OCI-LY1 (cell line): Measurements from ENCODE around the gene SH3BP4.

Experiments used
- H2AFZ ChIP-seq: fragments of 200-600 bp; sonication (generic), shearing (Covaris generic); 2 replicates; pipeline ENCODE4 v1.6.0; 2014; ENCODE audit warnings: antibody characterized with exemption, mild to moderate bottlenecking, low read length
- H3F3A ChIP-seq: fragments of 200-600 bp; sonication (generic), shearing (Covaris generic); 2 replicates; pipeline ENCODE4 v1.6.0; 2014; ENCODE audit warnings: mild to moderate bottlenecking, antibody characterized with exemption, low read length, moderate library complexity; ENCODE audit not compliant: insufficient read depth
- H3K27ac ChIP-seq: fragments of 200-600 bp; sonication (generic); 2 replicates; pipeline ENCODE4 v1.5.1; 2014; ENCODE audit warnings: low read length, mixed run types, mild to moderate bottlenecking, low read depth; ENCODE audit not compliant: poor library complexity, severe bottlenecking
- H3K27me3 ChIP-seq: fragments of 200-600 bp; sonication (generic); 2 replicates; pipeline ENCODE4 v1.6.0; 2014; ENCODE audit warnings: antibody characterized with exemption, mild to moderate bottlenecking, low read length, moderate library complexity; ENCODE audit not compliant: insufficient read depth
- H3K36me3 ChIP-seq: fragments of 200-600 bp; sonication (generic); 2 replicates; pipeline ENCODE4 v1.6.1; 2014; ENCODE audit warnings: mild to moderate bottlenecking, antibody characterized with exemption, low read length, moderate library complexity, mixed read lengths; ENCODE audit not compliant: insufficient read depth
- H3K4me1 ChIP-seq: fragments of 200-600 bp; sonication (generic); 2 replicates; pipeline ENCODE4 v1.5.1; 2014; ENCODE audit warnings: mild to moderate bottlenecking, low read length, moderate library complexity; ENCODE audit not compliant: insufficient read depth, severe bottlenecking
- H3K4me2 ChIP-seq: fragments of 200-600 bp; sonication (generic), shearing (Covaris generic); 2 replicates; pipeline ENCODE4 v1.6.1; 2014; ENCODE audit warnings: low read length
- H3K4me3 ChIP-seq: fragments of 200-600 bp; sonication (generic); 2 replicates; pipeline ENCODE4 v1.5.1; 2014; ENCODE audit warnings: low read length, low read depth, mild to moderate bottlenecking, mixed read lengths; ENCODE audit not compliant: poor library complexity, severe bottlenecking
- H3K79me2 ChIP-seq: fragments of 200-600 bp; shearing (Covaris generic); 2 replicates; pipeline ENCODE4 v1.6.1; 2016; ENCODE audit warnings: mixed run types, low read length, mixed read lengths; ENCODE audit not compliant: insufficient read depth
- H3K9ac ChIP-seq: fragments of 200-600 bp; sonication (generic), shearing (Covaris generic); 2 replicates; pipeline ENCODE4 v1.6.1; 2014; ENCODE audit warnings: mild to moderate bottlenecking, low read length, mixed read lengths
- H3K9me2 ChIP-seq: fragments of 200-600 bp; sonication (generic), shearing (Covaris generic); 2 replicates; pipeline ENCODE4 v1.6.1; 2014; ENCODE audit warnings: low read depth, mild to moderate bottlenecking, low read length, mixed read lengths
- H3K9me3 ChIP-seq: fragments of 200-600 bp; shearing (Covaris generic); 2 replicates; pipeline ENCODE4 v1.6.1; 2014; ENCODE audit warnings: low read length, mixed read lengths
- H4K20me1 ChIP-seq: fragments of 200-600 bp; sonication (generic), shearing (Covaris generic); 2 replicates; pipeline ENCODE4 v1.6.0; 2016; ENCODE audit warnings: mild to moderate bottlenecking, low read length; ENCODE audit not compliant: insufficient read depth
- EZH2 ChIP-seq: fragments of 200-600 bp; sonication (generic), shearing (Covaris generic); IDR thresholded peaks from 2 replicates; pipeline ENCODE4 v1.8.0; 2017; ENCODE audit warnings: borderline replicate concordance, mixed run types, mild to moderate bottlenecking, antibody characterized with exemption, low read length, moderate library complexity, mixed read lengths
- TF ChIP-seq, protein P1 (sequence below): fragments of 200-600 bp; sonication (generic), shearing (Covaris generic); IDR thresholded peaks from 2 replicates; pipeline ENCODE4 v1.5.1; 2017; ENCODE audit warnings: mild to moderate bottlenecking, antibody characterized with exemption, low read length, moderate library complexity, mixed read lengths

Gene SH3BP4

DNA sequence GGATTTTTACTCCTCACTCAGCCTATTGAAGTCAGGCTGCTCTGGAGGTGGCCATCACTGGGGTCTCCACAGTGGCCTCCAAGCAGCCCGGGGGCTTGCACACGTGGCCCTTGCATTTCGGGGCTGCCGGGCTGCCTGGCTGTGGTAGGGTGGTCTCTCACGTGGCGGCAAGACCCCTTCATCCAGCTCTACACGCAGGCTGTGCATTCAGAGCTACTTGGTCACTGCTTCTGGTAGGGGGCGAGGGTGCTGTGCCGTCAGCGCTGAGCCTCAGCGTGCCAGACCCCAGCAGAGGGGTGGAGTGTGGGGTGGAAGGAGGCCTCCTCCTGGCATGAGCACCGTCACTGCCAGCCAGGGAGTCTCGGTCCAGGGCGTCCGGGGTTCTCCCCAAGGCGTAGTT, 80.6 kb downstream of the SH3BP4 start:
- H3K9me3 ChIP-seq, result no peaks in the 10 kb centered on the region
- H3K9ac ChIP-seq, result no peak overlapping the region
- H3K4me2 ChIP-seq, result no peak overlapping the region
- H3K27ac ChIP-seq, result no peak overlapping the region
- H3K79me2 ChIP-seq, result no peaks in the 10 kb centered on the region
- H3K27me3 ChIP-seq, result peaks cover 4% of the 10 kb centered on the region; the same call in 1 of the 2 replicates
- no peaks in the 10 kb centered on the region for H3F3A ChIP-seq
- H2AFZ ChIP-seq, result no peak overlapping the region
- H3K9me2 ChIP-seq, result no peaks in the 10 kb centered on the region
- TF ChIP-seq, protein P1, sequence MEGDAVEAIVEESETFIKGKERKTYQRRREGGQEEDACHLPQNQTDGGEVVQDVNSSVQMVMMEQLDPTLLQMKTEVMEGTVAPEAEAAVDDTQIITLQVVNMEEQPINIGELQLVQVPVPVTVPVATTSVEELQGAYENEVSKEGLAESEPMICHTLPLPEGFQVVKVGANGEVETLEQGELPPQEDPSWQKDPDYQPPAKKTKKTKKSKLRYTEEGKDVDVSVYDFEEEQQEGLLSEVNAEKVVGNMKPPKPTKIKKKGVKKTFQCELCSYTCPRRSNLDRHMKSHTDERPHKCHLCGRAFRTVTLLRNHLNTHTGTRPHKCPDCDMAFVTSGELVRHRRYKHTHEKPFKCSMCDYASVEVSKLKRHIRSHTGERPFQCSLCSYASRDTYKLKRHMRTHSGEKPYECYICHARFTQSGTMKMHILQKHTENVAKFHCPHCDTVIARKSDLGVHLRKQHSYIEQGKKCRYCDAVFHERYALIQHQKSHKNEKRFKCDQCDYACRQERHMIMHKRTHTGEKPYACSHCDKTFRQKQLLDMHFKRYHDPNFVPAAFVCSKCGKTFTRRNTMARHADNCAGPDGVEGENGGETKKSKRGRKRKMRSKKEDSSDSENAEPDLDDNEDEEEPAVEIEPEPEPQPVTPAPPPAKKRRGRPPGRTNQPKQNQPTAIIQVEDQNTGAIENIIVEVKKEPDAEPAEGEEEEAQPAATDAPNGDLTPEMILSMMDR, result no peak
- TF ChIP-seq EZH2, result no peak
- H4K20me1 ChIP-seq, result no peaks in the 10 kb centered on the region
- H3K36me3 ChIP-seq, result no peaks in the 10 kb centered on the region
- no peaks in the 10 kb centered on the region for H3K4me1 ChIP-seq
- no peak overlapping the region for H3K4me3 ChIP-seq

DNA sequence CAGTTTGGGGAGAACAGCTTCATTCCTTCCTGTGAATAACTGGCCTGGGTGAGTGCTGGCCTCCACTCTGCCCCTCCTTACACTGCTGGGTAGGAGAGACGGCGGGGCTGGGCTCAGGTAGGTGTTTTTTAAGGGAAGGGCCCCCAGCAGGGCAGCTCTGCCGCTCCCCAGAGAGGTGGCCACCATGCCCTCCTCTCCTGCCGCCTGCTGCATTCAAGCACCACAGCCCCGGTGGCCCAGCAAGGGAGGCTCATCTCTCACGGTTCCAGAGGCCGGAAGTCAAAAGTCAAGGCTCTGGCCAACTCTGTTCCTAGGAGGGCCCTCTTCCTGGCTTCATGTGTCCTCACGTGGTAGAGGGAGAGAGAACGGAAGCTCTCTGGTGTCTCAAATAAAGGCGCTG, 81.1 kb downstream of the SH3BP4 start:
- no peaks in the 10 kb centered on the region for H3K4me1 ChIP-seq
- no peaks in the 10 kb centered on the region for H3K9me3 ChIP-seq
- no peak overlapping the region for H3K27ac ChIP-seq
- no peaks in the 10 kb centered on the region for H3F3A ChIP-seq
- no peaks in the 10 kb centered on the region for H3K9me2 ChIP-seq
- no peak overlapping the region for H3K4me2 ChIP-seq
- H2AFZ ChIP-seq, result no peak overlapping the region
- no peak overlapping the region for H3K4me3 ChIP-seq
- H3K79me2 ChIP-seq, result no peaks in the 10 kb centered on the region
- no peak overlapping the region for H3K9ac ChIP-seq
- H4K20me1 ChIP-seq, result no peaks in the 10 kb centered on the region
- no peaks in the 10 kb centered on the region for H3K36me3 ChIP-seq
- TF ChIP-seq EZH2, result no peak
- TF ChIP-seq, protein P1, result no peak
- peaks cover 4% of the 10 kb centered on the region; the same call in 1 of the 2 replicates for H3K27me3 ChIP-seq

DNA sequence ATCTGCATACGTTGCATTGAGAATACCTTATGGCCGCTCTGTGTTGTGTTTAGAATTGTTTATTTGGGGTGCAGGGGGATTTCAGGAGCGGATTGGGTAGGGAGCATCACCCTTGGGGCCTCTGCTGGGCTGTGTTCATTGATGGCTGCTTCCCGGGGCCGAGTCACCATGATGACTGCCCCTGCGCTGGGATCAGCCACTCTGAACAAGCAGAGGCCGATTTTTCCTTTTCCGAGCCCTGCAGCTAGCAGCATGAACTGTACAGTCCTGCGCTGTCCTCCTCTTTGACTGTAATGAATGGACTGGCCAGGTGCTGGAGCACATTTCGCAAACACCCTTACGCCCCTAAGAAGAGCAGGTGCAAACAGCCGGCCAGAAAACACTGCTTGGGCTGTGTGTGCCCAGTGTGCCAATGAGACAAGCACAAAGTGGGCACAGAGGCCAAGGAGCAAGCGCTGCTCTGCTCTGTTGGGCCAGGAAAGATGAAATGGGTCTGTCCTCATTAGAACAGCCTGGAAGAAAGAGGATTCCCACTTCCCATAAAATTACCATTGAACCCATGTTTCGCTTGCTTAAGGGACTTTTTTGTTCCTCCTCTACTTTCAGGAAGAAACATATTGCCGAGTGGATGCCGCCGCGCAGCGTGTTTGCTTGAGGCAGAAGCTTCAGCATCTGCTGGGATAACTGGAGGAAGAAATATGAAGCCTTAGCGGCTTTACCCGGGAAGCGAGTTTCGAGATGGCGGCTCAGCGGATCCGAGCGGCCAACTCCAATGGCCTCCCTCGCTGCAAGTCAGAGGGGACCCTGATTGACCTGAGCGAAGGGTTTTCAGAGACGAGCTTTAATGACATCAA, 82.7 kb downstream of the SH3BP4 start:
- Histone ChIP-seq H3K9me2 (no peaks in the 10 kb centered on the region), H3K4me2 (no peak overlapping the region), H3K4me1 (no peaks in the 10 kb centered on the region), H3K27ac (no peak overlapping the region), H3F3A (no peaks in the 10 kb centered on the region), H3K9ac (no peak overlapping the region), H3K36me3 (no peaks in the 10 kb centered on the region), H2AFZ (no peak overlapping the region), H4K20me1 (no peaks in the 10 kb centered on the region), H3K4me3 (no peak overlapping the region), H3K27me3 (peaks cover 4% of the 10 kb centered on the region; the same call in 1 of the 2 replicates), H3K9me3 (no peaks in the 10 kb centered on the region), H3K79me2 (no peaks in the 10 kb centered on the region)
- TF ChIP-seq EZH2, result no peak
- TF ChIP-seq, protein P1, result no peak
